HCT116 (cell line): ENCODE results near the gene CCNG1.
A peak's percentile ranks its signal among the peaks of the same experiment; 100 is the strongest.

Experiments used
- ATF3 ChIP-seq: IDR thresholded peaks from 2 replicates; pipeline ENCODE4 v1.6.1; 2012
- CBX3 ChIP-seq: IDR thresholded peaks from 2 replicates; pipeline ENCODE4 v1.6.1; 2012; ENCODE audit warnings: low read depth
- CEBPB ChIP-seq: IDR thresholded peaks from 2 replicates; pipeline ENCODE4 v1.6.1; 2012; ENCODE audit warnings: low read depth
- CTCF ChIP-seq, 3 experiments: fragments of 200-600 bp in 1 of 3; sonication (generic) in 1 of 3; IDR thresholded peaks in 2 of 3; conservative IDR thresholded peaks in 1 of 3; 2 replicates each; pipeline ENCODE4 v1.5.1; 2012 to 2017; ENCODE audit warnings: low read depth in 2 of 3, low read length in 2 of 3, antibody characterized with exemption in 1 of 3, borderline replicate concordance in 1 of 3, control low read depth in 1 of 3, mild to moderate bottlenecking in 1 of 3, mixed read lengths in 1 of 3, mixed run types in 1 of 3, moderate library complexity in 1 of 3; ENCODE audit not compliant: insufficient read depth in 1 of 3
- EZH2 ChIP-seq: fragments of 200-600 bp; sonication (generic); IDR thresholded peaks from 2 replicates; pipeline ENCODE4 v1.6.1; 2017; ENCODE audit warnings: antibody characterized with exemption, mixed run types
- EZH2phosphoT487 ChIP-seq: fragments of 200-600 bp; IDR thresholded peaks from 2 replicates; pipeline ENCODE4 v1.6.1; 2018; ENCODE audit warnings: antibody characterized with exemption, borderline replicate concordance
- JUND ChIP-seq: IDR thresholded peaks from 2 replicates; pipeline ENCODE4 v1.6.1; 2012
- MAX ChIP-seq: IDR thresholded peaks from 2 replicates; pipeline ENCODE4 v1.6.1; 2012
- POLR2A ChIP-seq: IDR thresholded peaks from 2 replicates; pipeline ENCODE4 v1.7.0; 2011; ENCODE audit warnings: borderline replicate concordance; ENCODE audit not compliant: insufficient read depth, insufficient read length; ENCODE audit errors: extremely low read depth
- POLR2AphosphoS5 ChIP-seq: IDR thresholded peaks from 2 replicates; pipeline ENCODE4 v1.6.1; 2011; ENCODE audit warnings: mild to moderate bottlenecking, low read depth, low read length, moderate library complexity
- RAD21 ChIP-seq: IDR thresholded peaks from 2 replicates; pipeline ENCODE4 v1.6.1; 2012; ENCODE audit warnings: low read depth, mild to moderate bottlenecking
- SIN3A ChIP-seq: IDR thresholded peaks from 2 replicates; pipeline ENCODE4 v1.6.1; 2012; ENCODE audit warnings: low read depth
- SP1 ChIP-seq: IDR thresholded peaks from 2 replicates; pipeline ENCODE4 v1.6.1; 2012; ENCODE audit warnings: low read depth
- TCF7L2 ChIP-seq: IDR thresholded peaks from 2 replicates; pipeline ENCODE4 v1.7.0; 2011; ENCODE audit warnings: borderline replicate concordance, inconsistent platforms; ENCODE audit not compliant: insufficient read depth, insufficient read length; ENCODE audit errors: extremely low read depth

- TF ChIP-seq CTCF (IDR thresholded peaks at IDR 0.05 in 2 of 3, conservative IDR thresholded peaks at IDR 0.05 in 1 of 3; ENCODE audit: borderline replicate concordance in 1 of 3, insufficient read depth in 1 of 3, low read depth in 2 of 3, low read length in 2 of 3) (no peak), RAD21 (no peak), MAX (no peak), POLR2A (peak; percentile 79), TCF7L2 (no peak), EZH2phosphoT487 (no peak), CBX3 (no peak), JUND (no peak), SP1 (no peak), POLR2AphosphoS5 (0 out of 2 replicates have a peak, but pooled peaks have one; percentile 90), SIN3A (no peak), CEBPB (0 out of 2 replicates have a peak, but pooled peaks have one; percentile 3), EZH2 (no peak), ATF3 (no peak)
Observed at GRCh38 chr5:163437011-163437308, 435 bp upstream of the CCNG1 start.
